SK-N-SH treated with all-trans-retinoic acid at 6 μM for 48 hours (cell line): ENCODE measurements around the gene CGB8.
"Not testable (repeated sequence)": the region's sequence is repeated elsewhere in the genome, so short reads cannot be mapped to it uniquely, and the experiment has no call there.

Experiments
- ARNTL ChIP-seq: fragments of 450-650 bp; formaldehyde crosslinking; IDR thresholded peaks from 2 replicates; pipeline ENCODE4 v1.5.0; 2020; ENCODE audit warnings: low read depth, mild to moderate bottlenecking, moderate library complexity, borderline replicate concordance
- BACH2 ChIP-seq: fragments of 250-450 bp; sonication (Bioruptor Pico); IDR thresholded peaks from 2 replicates; pipeline ENCODE4 v1.9.0; 2021; ENCODE audit warnings: mild to moderate bottlenecking, borderline replicate concordance
- ESRRG ChIP-seq: fragments of 250-450 bp; sonication (Bioruptor Pico); IDR thresholded peaks from 2 replicates; pipeline ENCODE4 v1.6.1; 2021; ENCODE audit warnings: mild to moderate bottlenecking
- GLIS3 ChIP-seq: fragments of 250-450 bp; sonication (Bioruptor Pico); IDR thresholded peaks from 2 replicates; pipeline ENCODE4 v1.5.0; 2020; ENCODE audit warnings: mild to moderate bottlenecking, moderate library complexity
- RARB ChIP-seq: fragments of 250-450 bp; sonication (Bioruptor Pico); IDR thresholded peaks from 2 replicates; pipeline ENCODE4 v1.8.0; 2021; ENCODE audit warnings: mild to moderate bottlenecking, moderate library complexity
- TOX ChIP-seq: fragments of 250-450 bp; sonication (Bioruptor Pico); IDR thresholded peaks from 2 replicates; pipeline ENCODE4 v1.8.0; 2021; ENCODE audit warnings: mild to moderate bottlenecking, moderate library complexity, borderline replicate concordance
- ZC3H10 ChIP-seq: fragments of 250-450 bp; sonication (Bioruptor Pico); IDR thresholded peaks from 2 replicates; pipeline ENCODE4 v1.5.1; 2021; ENCODE audit warnings: mild to moderate bottlenecking, moderate library complexity
- ZFP3 ChIP-seq: fragments of 250-450 bp; sonication (Bioruptor Pico); IDR thresholded peaks from 2 replicates; pipeline ENCODE4 v1.5.0; 2020; ENCODE audit warnings: mild to moderate bottlenecking, moderate library complexity
- ZFP30 ChIP-seq: fragments of 450-650 bp; formaldehyde crosslinking; IDR thresholded peaks from 2 replicates; pipeline ENCODE4 v1.5.0; 2022; ENCODE audit warnings: mild to moderate bottlenecking, moderate library complexity
- ZNF70 ChIP-seq: fragments of 450-650 bp; formaldehyde crosslinking; IDR thresholded peaks from 2 replicates; pipeline ENCODE4 v1.5.0; 2020; ENCODE audit warnings: mild to moderate bottlenecking, moderate library complexity
- TF ChIP-seq, protein P1 (sequence below): fragments of 250-450 bp; sonication (Bioruptor Pico); IDR thresholded peaks from 2 replicates; pipeline ENCODE4 v1.8.0; 2020; ENCODE audit warnings: mild to moderate bottlenecking, moderate library complexity, borderline replicate concordance
- TF ChIP-seq, protein P2 (sequence below): fragments of 250-450 bp; sonication (Bioruptor Pico); IDR thresholded peaks from 2 replicates; pipeline ENCODE4 v1.8.0; 2021; ENCODE audit warnings: low read depth, mild to moderate bottlenecking, moderate library complexity, borderline replicate concordance
- TF ChIP-seq, protein P3 (sequence below): fragments of 250-450 bp; sonication (Bioruptor Pico); IDR thresholded peaks from 2 replicates; pipeline ENCODE4 v1.5.1; 2020; ENCODE audit warnings: low read depth, mild to moderate bottlenecking, moderate library complexity

DNA sequence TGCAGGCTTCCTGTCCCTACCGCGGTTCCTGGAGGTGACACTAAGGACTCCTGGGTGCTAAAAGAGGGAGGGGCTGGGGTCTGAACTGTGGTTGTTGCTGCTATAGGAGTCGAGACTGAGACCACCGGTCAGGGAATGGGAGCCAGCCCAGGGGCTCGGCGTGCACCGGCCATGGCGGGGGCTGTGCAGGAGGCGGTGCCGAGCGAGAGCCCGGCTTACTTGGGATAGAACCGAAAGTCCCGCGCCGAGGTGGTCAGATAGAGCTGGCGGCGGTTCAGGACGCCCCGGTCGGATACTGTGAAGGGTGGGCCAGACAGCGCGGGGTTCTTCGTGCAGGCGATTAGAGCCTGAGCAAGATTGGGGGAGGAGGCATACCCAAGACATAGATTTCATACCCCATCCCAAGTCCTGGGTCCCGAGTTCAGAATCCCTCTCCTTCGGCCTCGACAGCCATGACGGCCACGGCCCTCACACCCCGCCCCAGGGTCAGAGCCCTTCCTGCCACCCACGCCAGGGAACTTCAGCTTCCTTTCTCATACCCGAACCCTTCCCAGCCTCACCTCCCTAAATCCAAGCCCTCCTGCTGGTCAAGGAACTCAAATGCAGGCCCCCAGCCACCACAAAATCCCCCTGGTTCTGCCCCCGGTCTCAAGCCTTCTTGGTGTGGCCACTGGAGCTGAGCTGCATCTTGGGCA, 8.1 kb upstream of the CGB8 start:
- not testable (repeated sequence) for TF ChIP-seq TOX; RARB (CRISPR knock-in tag); ZFP3 (CRISPR knock-in tag); ESRRG (CRISPR knock-in tag); GLIS3 (CRISPR knock-in tag); ARNTL; ZC3H10; ZNF70 (CRISPR knock-in tag); BACH2 (CRISPR knock-in tag); ZFP30 (CRISPR knock-in tag)
- TF ChIP-seq, protein P1, sequence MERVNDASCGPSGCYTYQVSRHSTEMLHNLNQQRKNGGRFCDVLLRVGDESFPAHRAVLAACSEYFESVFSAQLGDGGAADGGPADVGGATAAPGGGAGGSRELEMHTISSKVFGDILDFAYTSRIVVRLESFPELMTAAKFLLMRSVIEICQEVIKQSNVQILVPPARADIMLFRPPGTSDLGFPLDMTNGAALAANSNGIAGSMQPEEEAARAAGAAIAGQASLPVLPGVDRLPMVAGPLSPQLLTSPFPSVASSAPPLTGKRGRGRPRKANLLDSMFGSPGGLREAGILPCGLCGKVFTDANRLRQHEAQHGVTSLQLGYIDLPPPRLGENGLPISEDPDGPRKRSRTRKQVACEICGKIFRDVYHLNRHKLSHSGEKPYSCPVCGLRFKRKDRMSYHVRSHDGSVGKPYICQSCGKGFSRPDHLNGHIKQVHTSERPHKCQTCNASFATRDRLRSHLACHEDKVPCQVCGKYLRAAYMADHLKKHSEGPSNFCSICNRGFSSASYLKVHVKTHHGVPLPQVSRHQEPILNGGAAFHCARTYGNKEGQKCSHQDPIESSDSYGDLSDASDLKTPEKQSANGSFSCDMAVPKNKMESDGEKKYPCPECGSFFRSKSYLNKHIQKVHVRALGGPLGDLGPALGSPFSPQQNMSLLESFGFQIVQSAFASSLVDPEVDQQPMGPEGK (CRISPR knock-in tag): not testable (repeated sequence)
- TF ChIP-seq, protein P2, sequence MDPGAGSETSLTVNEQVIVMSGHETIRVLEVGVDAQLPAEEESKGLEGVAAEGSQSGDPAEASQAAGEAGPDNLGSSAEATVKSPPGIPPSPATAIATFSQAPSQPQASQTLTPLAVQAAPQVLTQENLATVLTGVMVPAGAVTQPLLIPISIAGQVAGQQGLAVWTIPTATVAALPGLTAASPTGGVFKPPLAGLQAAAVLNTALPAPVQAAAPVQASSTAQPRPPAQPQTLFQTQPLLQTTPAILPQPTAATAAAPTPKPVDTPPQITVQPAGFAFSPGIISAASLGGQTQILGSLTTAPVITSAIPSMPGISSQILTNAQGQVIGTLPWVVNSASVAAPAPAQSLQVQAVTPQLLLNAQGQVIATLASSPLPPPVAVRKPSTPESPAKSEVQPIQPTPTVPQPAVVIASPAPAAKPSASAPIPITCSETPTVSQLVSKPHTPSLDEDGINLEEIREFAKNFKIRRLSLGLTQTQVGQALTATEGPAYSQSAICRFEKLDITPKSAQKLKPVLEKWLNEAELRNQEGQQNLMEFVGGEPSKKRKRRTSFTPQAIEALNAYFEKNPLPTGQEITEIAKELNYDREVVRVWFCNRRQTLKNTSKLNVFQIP (CRISPR knock-in tag): not testable (repeated sequence)
- TF ChIP-seq, protein P3, sequence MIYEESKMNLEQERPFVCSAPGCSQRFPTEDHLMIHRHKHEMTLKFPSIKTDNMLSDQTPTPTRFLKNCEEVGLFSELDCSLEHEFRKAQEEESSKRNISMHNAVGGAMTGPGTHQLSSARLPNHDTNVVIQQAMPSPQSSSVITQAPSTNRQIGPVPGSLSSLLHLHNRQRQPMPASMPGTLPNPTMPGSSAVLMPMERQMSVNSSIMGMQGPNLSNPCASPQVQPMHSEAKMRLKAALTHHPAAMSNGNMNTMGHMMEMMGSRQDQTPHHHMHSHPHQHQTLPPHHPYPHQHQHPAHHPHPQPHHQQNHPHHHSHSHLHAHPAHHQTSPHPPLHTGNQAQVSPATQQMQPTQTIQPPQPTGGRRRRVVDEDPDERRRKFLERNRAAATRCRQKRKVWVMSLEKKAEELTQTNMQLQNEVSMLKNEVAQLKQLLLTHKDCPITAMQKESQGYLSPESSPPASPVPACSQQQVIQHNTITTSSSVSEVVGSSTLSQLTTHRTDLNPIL: not testable (repeated sequence)
